ENCODE results near the gene COL6A2. TPM values are rescaled to one million over a fixed set of nuclear protein-coding genes. Genes with fewer than 3 reads are reported as not detected.
A peak's percentile ranks its signal among the peaks of the same experiment; 100 is the strongest.

Gene COL6A2
- total RNA-seq, 1 donor from 2014 or later, result 459 TPM

- H3K9me3 ChIP-seq (ENCODE audit: control insufficient read depth in 3 of 3, low read length in 3 of 3), result peaks cover 0 to 2% (median 1%) of the 10 kb centered on the region in 3 donors
- peaks cover 5 to 12% (median 10%) of the 10 kb centered on the region in 3 donors for H3K27me3 ChIP-seq (ENCODE audit: control insufficient read depth in 3 of 3, insufficient read depth in 3 of 3, low read length in 3 of 3)
- H3K27ac ChIP-seq (ENCODE audit: low read depth, low read length), result peak overlapping the region; percentile 86
- H3K36me3 ChIP-seq (ENCODE audit: control insufficient read depth in 3 of 3, insufficient read depth in 3 of 3, low read length in 3 of 3), result no peaks in the 10 kb centered on the region
- H3K4me1 ChIP-seq (ENCODE audit: control insufficient read depth in 3 of 3, insufficient read depth in 3 of 3, low read length in 3 of 3), result peaks cover 15 to 26% (median 16%) of the 10 kb centered on the region in 3 donors
- H3K9ac ChIP-seq (ENCODE audit: low read depth in 1 of 3, low read length in 3 of 3), result peak overlapping the region; percentile 27 to 54 (median 45)
- peak overlapping the region in 1 of 3 donors; percentile 22 for H3K4me3 ChIP-seq (ENCODE audit: low read length in 3 of 3)
These were observed 4.9 kb upstream of the COL6A2 start for GRCh38 chr21:46092811-46093667.

GRCh38 chr21:46093668-46094400, 4.1 kb upstream of the COL6A2 start:
- Histone ChIP-seq H3K4me1 (ENCODE audit: control insufficient read depth in 3 of 3, insufficient read depth in 3 of 3, low read length in 3 of 3) (peaks cover 15 to 26% (median 16%) of the 10 kb centered on the region in 3 donors), H3K9me3 (ENCODE audit: control insufficient read depth in 3 of 3, low read length in 3 of 3) (peaks cover 0 to 2% (median 0%) of the 10 kb centered on the region in 3 donors), H3K9ac (ENCODE audit: low read depth in 1 of 3, low read length in 3 of 3) (peak overlapping the region in 1 of 3 donors; percentile 54), H3K36me3 (ENCODE audit: control insufficient read depth in 3 of 3, insufficient read depth in 3 of 3, low read length in 3 of 3) (no peaks in the 10 kb centered on the region), H3K27me3 (ENCODE audit: control insufficient read depth in 3 of 3, insufficient read depth in 3 of 3, low read length in 3 of 3) (peaks cover 6 to 13% (median 12%) of the 10 kb centered on the region in 3 donors), H3K4me3 (ENCODE audit: low read length in 3 of 3) (no peak overlapping the region), H3K27ac (ENCODE audit: low read depth, low read length) (peak overlapping the region; percentile 86)

- peaks cover 15 to 26% (median 16%) of the 10 kb centered on the region in 3 donors for H3K4me1 ChIP-seq (ENCODE audit: control insufficient read depth in 3 of 3, insufficient read depth in 3 of 3, low read length in 3 of 3)
- H3K9me3 ChIP-seq (ENCODE audit: control insufficient read depth in 3 of 3, low read length in 3 of 3), result peaks cover 0 to under 1% (median 0%) of the 10 kb centered on the region in 3 donors
- no peaks in the 10 kb centered on the region for H3K36me3 ChIP-seq (ENCODE audit: control insufficient read depth in 3 of 3, insufficient read depth in 3 of 3, low read length in 3 of 3)
- H3K27ac ChIP-seq (ENCODE audit: low read depth, low read length), result peak overlapping the region; percentile 25
- peaks cover 9 to 17% (median 13%) of the 10 kb centered on the region in 3 donors for H3K27me3 ChIP-seq (ENCODE audit: control insufficient read depth in 3 of 3, insufficient read depth in 3 of 3, low read length in 3 of 3)
- H3K4me3 ChIP-seq (ENCODE audit: low read length in 3 of 3), result no peak overlapping the region
- H3K9ac ChIP-seq (ENCODE audit: low read depth in 1 of 3, low read length in 3 of 3), result no peak overlapping the region
These were observed 3.4 kb upstream of the COL6A2 start for GRCh38 chr21:46094401-46095082.

- Histone ChIP-seq H3K36me3 (ENCODE audit: control insufficient read depth in 3 of 3, insufficient read depth in 3 of 3, low read length in 3 of 3) (no peaks in the 10 kb centered on the region), H3K9ac (ENCODE audit: low read depth in 1 of 3, low read length in 3 of 3) (no peak overlapping the region), H3K27me3 (ENCODE audit: control insufficient read depth in 3 of 3, insufficient read depth in 3 of 3, low read length in 3 of 3) (peaks cover 11 to 23% (median 13%) of the 10 kb centered on the region in 3 donors), H3K9me3 (ENCODE audit: control insufficient read depth in 3 of 3, low read length in 3 of 3) (no peaks in the 10 kb centered on the region), H3K4me1 (ENCODE audit: control insufficient read depth in 3 of 3, insufficient read depth in 3 of 3, low read length in 3 of 3) (peaks cover 15 to 26% (median 16%) of the 10 kb centered on the region in 3 donors), H3K4me3 (ENCODE audit: low read length in 3 of 3) (no peak overlapping the region), H3K27ac (ENCODE audit: low read depth, low read length) (peak overlapping the region; percentile 25)
These were observed 2.7 kb upstream of the COL6A2 start for GRCh38 chr21:46095083-46095719.

DNA sequence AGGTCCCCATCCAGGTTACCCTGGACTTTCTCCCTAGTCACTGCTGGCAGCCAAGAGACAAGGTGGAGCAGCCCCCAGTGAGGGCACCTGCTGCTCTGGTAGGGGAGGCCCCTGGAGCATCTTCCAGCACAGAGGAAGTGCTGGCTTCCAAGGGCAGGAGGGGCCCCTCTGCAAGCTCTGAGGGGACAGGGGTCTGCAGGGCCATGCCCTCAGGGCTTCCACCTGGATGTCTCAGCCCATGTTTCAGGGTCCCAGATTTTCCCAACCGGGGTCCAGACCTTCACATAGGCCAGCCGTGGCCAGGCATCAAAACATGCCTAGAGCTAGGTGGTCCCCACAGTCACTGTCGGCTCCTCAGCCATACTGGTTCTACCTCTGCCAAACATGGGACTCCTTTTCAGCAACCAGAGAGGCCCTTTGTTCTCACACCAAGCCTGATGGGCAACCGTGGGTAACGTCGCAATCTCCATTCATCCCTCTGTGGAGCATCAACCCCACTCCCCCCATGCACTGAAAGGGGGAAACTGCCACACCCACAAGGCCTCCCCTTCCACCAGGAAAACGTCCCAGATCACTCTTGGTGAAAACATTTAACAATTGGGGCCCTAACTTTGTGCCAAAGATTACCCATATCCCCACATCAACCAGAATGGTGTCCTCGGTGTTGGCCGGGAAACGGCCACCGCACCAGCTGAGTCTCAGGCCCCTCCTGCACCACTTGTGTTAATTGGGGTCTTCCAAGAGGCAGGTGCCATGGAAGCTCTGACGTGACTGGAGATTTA, 1.9 kb upstream of the COL6A2 start:
- Histone ChIP-seq H3K27me3 (ENCODE audit: control insufficient read depth in 3 of 3, insufficient read depth in 3 of 3, low read length in 3 of 3) (peaks cover 11 to 23% (median 20%) of the 10 kb centered on the region in 3 donors), H3K9me3 (ENCODE audit: control insufficient read depth in 3 of 3, low read length in 3 of 3) (no peaks in the 10 kb centered on the region), H3K4me3 (ENCODE audit: low read length in 3 of 3) (no peak overlapping the region), H3K36me3 (ENCODE audit: control insufficient read depth in 3 of 3, insufficient read depth in 3 of 3, low read length in 3 of 3) (no peaks in the 10 kb centered on the region), H3K9ac (ENCODE audit: low read depth in 1 of 3, low read length in 3 of 3) (peak overlapping the region in 1 of 3 donors; percentile 75), H3K27ac (ENCODE audit: low read depth, low read length) (no peak overlapping the region), H3K4me1 (ENCODE audit: control insufficient read depth in 3 of 3, insufficient read depth in 3 of 3, low read length in 3 of 3) (peaks cover 15 to 26% (median 16%) of the 10 kb centered on the region in 3 donors)

DNA sequence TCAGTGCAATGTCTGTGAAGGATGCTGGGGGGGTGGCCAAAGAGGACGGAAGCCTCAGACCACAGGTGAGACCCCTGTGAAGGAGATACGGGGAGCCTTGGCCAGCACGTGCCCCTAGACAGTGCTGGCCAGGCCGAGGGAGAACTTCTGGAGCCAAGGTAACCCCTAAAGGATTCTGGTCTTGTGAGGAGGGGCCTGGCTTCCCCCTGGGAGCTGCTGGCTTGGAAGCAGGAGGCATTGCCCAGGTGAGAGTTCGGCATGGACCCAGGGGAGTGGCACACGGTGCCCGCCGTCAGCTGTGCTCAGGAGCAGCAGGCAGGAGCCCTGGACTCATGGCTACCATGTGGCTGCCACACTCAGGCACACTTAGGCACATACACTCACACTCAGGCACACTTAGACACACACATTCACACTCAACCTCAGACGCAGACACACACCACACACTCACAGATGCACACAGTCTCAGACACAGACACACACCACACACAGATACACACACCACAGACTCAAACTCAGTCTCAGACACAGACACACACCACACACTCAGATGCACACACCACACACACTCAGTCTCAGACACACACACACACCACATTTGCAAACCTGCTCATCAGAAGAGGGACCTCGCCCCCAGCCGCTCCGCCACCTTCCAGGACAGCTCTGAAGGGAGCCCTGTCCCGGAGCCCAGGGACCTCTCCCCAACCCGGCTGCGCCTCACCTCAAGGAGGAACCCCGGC, 1.1 kb upstream of the COL6A2 start:
- Histone ChIP-seq H3K4me1 (ENCODE audit: control insufficient read depth in 3 of 3, insufficient read depth in 3 of 3, low read length in 3 of 3) (peaks cover 12 to 18% (median 16%) of the 10 kb centered on the region in 3 donors), H3K9ac (ENCODE audit: low read depth in 1 of 3, low read length in 3 of 3) (peak overlapping the region in 2 of 3 donors; percentile 33 to 75), H3K4me3 (ENCODE audit: low read length in 3 of 3) (peak overlapping the region in 2 of 3 donors; percentile 22 to 38), H3K27me3 (ENCODE audit: control insufficient read depth in 3 of 3, insufficient read depth in 3 of 3, low read length in 3 of 3) (peaks cover 11 to 23% (median 20%) of the 10 kb centered on the region in 3 donors), H3K9me3 (ENCODE audit: control insufficient read depth in 3 of 3, low read length in 3 of 3) (no peaks in the 10 kb centered on the region), H3K27ac (ENCODE audit: low read depth, low read length) (peak overlapping the region; percentile 56), H3K36me3 (ENCODE audit: control insufficient read depth in 3 of 3, insufficient read depth in 3 of 3, low read length in 3 of 3) (no peaks in the 10 kb centered on the region)

GRCh38 chr21:46098303-46099141, 610 bp downstream of the COL6A2 start:
- no peaks in the 10 kb centered on the region for H3K36me3 ChIP-seq (ENCODE audit: control insufficient read depth in 3 of 3, insufficient read depth in 3 of 3, low read length in 3 of 3)
- peak overlapping the region; percentile 43 to 72 (median 56) for H3K9ac ChIP-seq (ENCODE audit: low read depth in 1 of 3, low read length in 3 of 3)
- H3K9me3 ChIP-seq (ENCODE audit: control insufficient read depth in 3 of 3, low read length in 3 of 3), result peaks cover 0 to 6% (median 0%) of the 10 kb centered on the region in 3 donors
- H3K27ac ChIP-seq (ENCODE audit: low read depth, low read length), result peak overlapping the region; percentile 75
- peaks cover 0 to 6% (median under 1%) of the 10 kb centered on the region in 3 donors for H3K4me1 ChIP-seq (ENCODE audit: control insufficient read depth in 3 of 3, insufficient read depth in 3 of 3, low read length in 3 of 3)
- peak overlapping the region; percentile 49 to 63 (median 56) for H3K4me3 ChIP-seq (ENCODE audit: low read length in 3 of 3)
- H3K27me3 ChIP-seq (ENCODE audit: control insufficient read depth in 3 of 3, insufficient read depth in 3 of 3, low read length in 3 of 3), result peaks cover 11 to 23% (median 20%) of the 10 kb centered on the region in 3 donors

- Histone ChIP-seq H3K9ac (ENCODE audit: low read depth in 1 of 3, low read length in 3 of 3) (peak overlapping the region in 1 of 3 donors; percentile 25), H3K9me3 (ENCODE audit: control insufficient read depth in 3 of 3, low read length in 3 of 3) (peaks cover 0 to 6% (median 0%) of the 10 kb centered on the region in 3 donors), H3K27ac (ENCODE audit: low read depth, low read length) (no peak overlapping the region), H3K27me3 (ENCODE audit: control insufficient read depth in 3 of 3, insufficient read depth in 3 of 3, low read length in 3 of 3) (peaks cover 11 to 23% (median 20%) of the 10 kb centered on the region in 3 donors), H3K36me3 (ENCODE audit: control insufficient read depth in 3 of 3, insufficient read depth in 3 of 3, low read length in 3 of 3) (no peaks in the 10 kb centered on the region), H3K4me3 (ENCODE audit: low read length in 3 of 3) (peak overlapping the region; percentile 36 to 68 (median 58)), H3K4me1 (ENCODE audit: control insufficient read depth in 3 of 3, insufficient read depth in 3 of 3, low read length in 3 of 3) (peaks cover 0 to 6% (median 0%) of the 10 kb centered on the region in 3 donors)
These were observed 1.6 kb downstream of the COL6A2 start for GRCh38 chr21:46099476-46099875.
